Measurements from ENCODE around the gene TMEM174. TPM values are rescaled to one million over a fixed set of nuclear protein-coding genes. Genes with fewer than 3 reads are reported as not detected.
A peak's percentile ranks its signal among the peaks of the same experiment; 100 is the strongest.

Gene TMEM174
- total RNA-seq, 1 donor from 2014 or later, result not detected

GRCh38 chr5:73130811-73131210, 42.2 kb upstream of the TMEM174 start:
- TF ChIP-seq CTCF (IDR thresholded peaks at IDR 0.05), result no peak
- H3K4me1 Mint-ChIP-seq (ENCODE audit: low read depth), result peaks cover 6% of the 10 kb centered on the region
- no peak overlapping the region for H3K27ac Mint-ChIP-seq (ENCODE audit: unreplicated experiment)
- peaks cover 3% of the 10 kb centered on the region for H3K27me3 Mint-ChIP-seq (ENCODE audit: low read depth)
- H3K36me3 Mint-ChIP-seq (ENCODE audit: low read depth), result peaks cover 1% of the 10 kb centered on the region
- DNase-seq (ENCODE audit: low spot score), result no peak
- no peaks in the 10 kb centered on the region for H3K9me3 Mint-ChIP-seq (ENCODE audit: low read depth)
- H3K4me3 Mint-ChIP-seq (ENCODE audit: unreplicated experiment), result no peak overlapping the region

GRCh38 chr5:73131711-73132425, 41.1 kb upstream of the TMEM174 start:
- TF ChIP-seq CTCF (IDR thresholded peaks at IDR 0.05), result no peak
- H3K27ac Mint-ChIP-seq (ENCODE audit: unreplicated experiment), result no peak overlapping the region
- H3K4me3 Mint-ChIP-seq (ENCODE audit: unreplicated experiment), result no peak overlapping the region
- peaks cover 3% of the 10 kb centered on the region for H3K27me3 Mint-ChIP-seq (ENCODE audit: low read depth)
- peaks cover 16% of the 10 kb centered on the region for H3K4me1 Mint-ChIP-seq (ENCODE audit: low read depth)
- H3K9me3 Mint-ChIP-seq (ENCODE audit: low read depth), result no peaks in the 10 kb centered on the region
- peaks cover 1% of the 10 kb centered on the region for H3K36me3 Mint-ChIP-seq (ENCODE audit: low read depth)
- no peak for DNase-seq (ENCODE audit: low spot score)

GRCh38 chr5:73132759-73133158, 40.2 kb upstream of the TMEM174 start:
- TF ChIP-seq CTCF (IDR thresholded peaks at IDR 0.05), result no peak
- Mint-ChIP-seq H3K9me3 (ENCODE audit: low read depth) (no peaks in the 10 kb centered on the region), H3K27ac (ENCODE audit: unreplicated experiment) (no peak overlapping the region), H3K27me3 (ENCODE audit: low read depth) (peaks cover 3% of the 10 kb centered on the region), H3K4me1 (ENCODE audit: low read depth) (peaks cover 16% of the 10 kb centered on the region), H3K4me3 (ENCODE audit: unreplicated experiment) (no peak overlapping the region), H3K36me3 (ENCODE audit: low read depth) (peaks cover 1% of the 10 kb centered on the region)
- no peak for DNase-seq (ENCODE audit: low spot score)

GRCh38 chr5:73135021-73135420, 38.0 kb upstream of the TMEM174 start:
- H3K4me3 Mint-ChIP-seq (ENCODE audit: unreplicated experiment), result no peak overlapping the region

GRCh38 chr5:73135429-73136054, 37.5 kb upstream of the TMEM174 start:
- no peak overlapping the region for H3K4me3 Mint-ChIP-seq (ENCODE audit: unreplicated experiment)
- TF ChIP-seq CTCF (IDR thresholded peaks at IDR 0.05), result peak; percentile 76
- DNase-seq (ENCODE audit: low spot score), result no peak
- H3K27me3 Mint-ChIP-seq (ENCODE audit: low read depth), result no peaks in the 10 kb centered on the region
- peak overlapping the region; percentile 32 for H3K27ac Mint-ChIP-seq (ENCODE audit: unreplicated experiment)
- peaks cover 16% of the 10 kb centered on the region for H3K4me1 Mint-ChIP-seq (ENCODE audit: low read depth)
- no peaks in the 10 kb centered on the region for H3K36me3 Mint-ChIP-seq (ENCODE audit: low read depth)
- H3K9me3 Mint-ChIP-seq (ENCODE audit: low read depth), result no peaks in the 10 kb centered on the region

More at GRCh38 chr5:73135021-73135420, 38.0 kb upstream of the TMEM174 start:
- Mint-ChIP-seq H3K4me1 (ENCODE audit: low read depth) (peaks cover 16% of the 10 kb centered on the region), H3K36me3 (ENCODE audit: low read depth) (no peaks in the 10 kb centered on the region), H3K9me3 (ENCODE audit: low read depth) (no peaks in the 10 kb centered on the region), H3K27ac (ENCODE audit: unreplicated experiment) (no peak overlapping the region), H3K27me3 (ENCODE audit: low read depth) (peaks cover 1% of the 10 kb centered on the region)
- no peak for TF ChIP-seq CTCF (IDR thresholded peaks at IDR 0.05)
- no peak for DNase-seq (ENCODE audit: low spot score)
